GM19193 (cell line): ENCODE measurements around the gene LHX2.

Experiments
- POLR2A ChIP-seq: IDR thresholded peaks from 4 replicates; pipeline ENCODE4 v1.6.1; 2011; ENCODE audit not compliant: insufficient read depth, insufficient read length; ENCODE audit errors: extremely low read depth

Gene LHX2

DNA sequence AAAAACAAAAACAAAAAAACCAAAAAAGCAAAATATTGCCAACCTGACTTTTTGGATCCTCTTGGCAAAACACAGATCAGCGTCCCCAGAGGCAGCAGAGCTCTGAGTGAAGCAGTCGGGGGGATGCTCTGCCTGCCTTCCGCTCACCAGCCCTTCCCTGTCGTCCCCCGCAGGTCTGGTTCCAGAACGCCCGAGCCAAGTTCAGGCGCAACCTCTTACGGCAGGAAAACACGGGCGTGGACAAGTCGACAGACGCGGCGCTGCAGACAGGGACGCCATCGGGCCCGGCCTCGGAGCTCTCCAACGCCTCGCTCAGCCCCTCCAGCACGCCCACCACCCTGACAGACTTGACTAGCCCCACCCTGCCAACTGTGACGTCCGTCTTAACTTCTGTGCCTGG, 20.7 kb downstream of the LHX2 start:
- no peak for TF ChIP-seq POLR2A

GRCh38 chr9:124033348-124033747, 21.8 kb downstream of the LHX2 start:
- TF ChIP-seq POLR2A: no peak

DNA sequence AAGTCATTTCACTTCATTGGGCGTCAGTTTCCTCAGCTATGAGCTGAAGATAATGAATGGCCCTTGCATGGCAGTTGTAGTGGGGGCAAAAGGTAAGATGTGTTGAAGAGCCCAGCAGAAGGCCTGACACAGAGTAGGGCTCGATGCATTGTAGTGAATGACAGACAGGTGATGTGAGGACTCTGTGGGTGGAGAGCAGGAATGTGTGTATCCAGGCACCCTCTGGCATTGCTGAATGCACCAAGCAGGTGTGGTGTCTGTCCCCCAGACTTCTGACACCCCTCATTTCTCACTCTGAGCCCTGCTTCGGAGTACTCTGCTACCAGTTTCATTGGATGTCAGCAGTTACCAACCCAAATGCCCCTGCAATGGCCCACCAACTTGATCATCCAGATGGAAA, 22.4 kb downstream of the LHX2 start:
- TF ChIP-seq POLR2A: no peak

DNA sequence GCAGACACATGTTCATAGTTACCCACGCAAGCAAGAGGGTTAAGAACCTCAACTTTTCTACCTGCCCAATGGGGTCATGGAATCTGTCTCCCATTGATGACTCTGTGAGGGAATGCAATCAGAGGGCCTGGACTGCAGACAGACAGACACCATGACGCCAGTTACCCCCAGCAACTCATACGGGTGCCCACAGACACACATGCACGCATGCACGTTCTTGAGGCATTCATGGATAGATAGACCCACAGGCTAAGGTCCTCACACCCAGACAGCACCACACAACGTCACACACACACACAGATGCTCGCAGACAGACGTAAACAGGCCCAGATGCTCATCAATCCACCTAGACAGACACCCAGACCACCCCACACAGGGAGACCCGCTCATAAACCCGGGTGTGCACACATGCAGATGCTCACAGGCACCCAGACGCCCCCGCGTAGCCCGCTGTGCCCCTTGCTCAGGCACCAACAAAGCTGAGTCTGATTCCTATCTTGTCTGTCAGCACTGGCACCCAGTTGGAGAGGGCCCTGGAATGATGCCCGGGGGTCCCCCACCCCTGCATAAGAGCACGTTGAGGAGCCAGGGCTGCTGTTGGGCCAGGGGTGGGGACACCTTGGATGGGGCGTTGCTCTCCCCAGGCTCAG, 23.6 kb downstream of the LHX2 start:
- no peak for TF ChIP-seq POLR2A

DNA sequence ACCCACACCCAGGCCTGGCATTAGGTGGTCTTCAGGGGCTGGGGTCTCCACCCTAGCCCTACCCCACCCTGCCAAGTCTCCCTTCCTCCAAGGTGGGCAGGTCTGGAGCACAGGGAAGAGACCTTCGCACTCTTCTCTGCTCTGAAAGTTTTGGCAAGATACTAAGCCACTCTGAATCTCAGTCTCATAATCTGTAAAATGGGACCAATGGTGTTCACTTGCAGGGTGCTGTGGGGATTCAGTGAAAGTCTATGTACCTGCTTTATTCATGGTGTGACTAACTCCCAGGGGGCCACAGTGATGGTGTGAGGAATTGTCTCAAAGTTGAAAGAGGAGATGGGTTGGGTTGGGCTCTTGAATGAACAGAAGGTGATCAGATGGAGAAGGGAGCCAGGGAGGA, 25.0 kb downstream of the LHX2 start:
- no peak for TF ChIP-seq POLR2A

DNA sequence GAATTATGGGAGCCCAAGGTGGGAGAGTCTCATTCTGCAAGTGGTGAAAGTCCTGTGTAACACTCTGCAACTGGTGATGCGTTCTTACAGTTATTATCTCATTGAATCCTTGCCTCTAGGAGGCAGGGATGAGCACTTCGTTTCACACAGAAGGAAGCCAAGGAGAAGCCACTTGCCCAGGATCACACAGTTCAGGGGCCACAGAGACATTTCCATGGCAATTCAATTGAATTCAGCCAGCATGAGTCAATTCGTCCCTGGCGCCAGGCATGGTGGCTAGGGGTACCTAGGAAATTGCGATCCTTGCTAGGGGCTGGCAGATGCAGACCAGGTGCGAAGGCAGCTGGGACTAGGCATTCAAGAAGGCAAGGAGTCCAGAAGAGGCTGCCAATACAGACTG, 26.2 kb downstream of the LHX2 start:
- TF ChIP-seq POLR2A: no peak

- no peak for TF ChIP-seq POLR2A
Measured at GRCh38 chr9:124038239-124038638, 26.7 kb downstream of the LHX2 start.

DNA sequence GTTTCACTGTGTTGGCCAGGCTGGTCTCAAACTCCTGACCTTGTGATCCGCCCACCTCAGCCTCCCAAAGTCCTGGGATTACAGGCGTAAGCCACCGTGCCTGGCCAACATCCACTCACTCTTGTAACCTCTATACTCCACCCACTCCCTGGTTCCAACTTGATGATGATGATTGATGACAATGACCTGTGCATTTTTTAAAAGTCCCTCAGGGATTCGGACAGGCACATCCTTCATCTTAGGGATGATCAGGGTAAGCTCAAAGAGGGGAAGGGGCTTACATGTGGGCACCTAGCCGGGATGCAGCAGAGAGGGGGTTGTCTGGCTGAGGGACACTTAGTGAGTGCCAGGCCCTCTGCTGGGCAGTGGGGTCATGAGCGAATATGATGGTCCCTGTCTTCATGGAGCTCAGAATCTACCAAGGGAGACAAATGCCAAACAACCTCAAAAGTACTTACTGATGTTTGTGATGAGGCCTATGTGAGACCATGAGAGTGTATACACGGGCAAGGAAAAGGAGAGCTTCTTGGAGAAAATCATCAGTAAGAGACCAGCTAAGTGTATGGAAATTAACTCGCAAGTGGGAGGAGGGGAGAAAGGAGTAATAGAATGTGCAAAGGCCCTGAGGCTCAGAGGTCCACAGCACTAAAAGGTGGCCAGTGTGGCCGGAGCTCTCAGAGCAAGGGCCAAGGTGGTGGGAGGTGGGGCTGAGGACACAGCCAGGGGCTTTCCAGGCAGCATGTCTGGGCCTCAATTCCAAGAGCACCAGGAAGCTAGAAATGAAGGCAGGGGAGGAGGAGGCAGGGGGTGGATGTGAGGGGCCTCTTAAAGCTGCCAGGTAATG, 27.4 kb downstream of the LHX2 start:
- no peak for TF ChIP-seq POLR2A

- TF ChIP-seq POLR2A: no peak
Measured at GRCh38 chr9:124040186-124040931, 28.8 kb downstream of the LHX2 start.

DNA sequence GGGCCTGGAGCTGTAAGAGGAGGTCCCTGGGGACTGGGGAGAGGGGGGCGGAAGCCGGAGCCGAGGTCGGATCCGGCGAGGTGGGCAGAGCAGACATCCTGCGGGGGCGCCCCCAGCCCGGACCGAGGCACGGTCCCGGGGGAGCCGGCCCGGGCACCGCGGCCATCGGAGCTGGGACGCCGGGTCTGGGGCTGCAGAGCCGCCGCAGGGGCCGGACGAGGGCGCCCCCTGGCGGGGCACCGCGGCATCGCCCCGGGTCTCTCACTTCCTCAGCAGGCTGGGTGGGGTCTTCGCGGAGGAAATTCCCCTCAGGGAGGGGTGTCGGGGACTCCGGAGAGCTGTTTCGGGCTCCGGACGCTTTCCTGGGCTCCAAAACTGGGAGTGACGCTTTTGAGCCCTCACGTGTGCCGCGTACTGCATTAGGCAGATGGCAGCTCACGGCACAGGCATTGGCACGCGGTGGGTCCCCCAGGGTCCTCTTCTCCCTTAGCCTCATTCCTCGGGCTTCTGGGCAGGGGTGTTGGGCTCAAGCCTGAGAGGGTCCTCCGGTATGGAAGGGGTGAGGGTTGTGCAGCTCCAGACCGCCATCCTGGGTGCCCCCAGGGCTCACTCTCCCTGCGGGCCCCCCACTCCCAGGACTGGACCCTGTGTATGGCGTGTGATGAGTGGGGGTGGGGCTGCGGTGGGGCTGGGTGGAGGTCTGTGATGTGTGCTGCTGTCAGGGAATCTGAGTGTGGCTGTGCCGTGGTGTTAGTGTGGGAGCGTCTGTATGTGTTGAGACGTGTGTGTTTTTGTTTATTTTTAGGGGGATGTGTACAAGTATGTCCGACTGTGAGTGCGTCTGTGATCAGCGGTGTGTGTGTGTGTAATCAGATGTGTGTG, 29.6 kb downstream of the LHX2 start:
- no peak for TF ChIP-seq POLR2A

GRCh38 chr9:124041817-124042116, 30.2 kb downstream of the LHX2 start:
- TF ChIP-seq POLR2A: no peak

DNA sequence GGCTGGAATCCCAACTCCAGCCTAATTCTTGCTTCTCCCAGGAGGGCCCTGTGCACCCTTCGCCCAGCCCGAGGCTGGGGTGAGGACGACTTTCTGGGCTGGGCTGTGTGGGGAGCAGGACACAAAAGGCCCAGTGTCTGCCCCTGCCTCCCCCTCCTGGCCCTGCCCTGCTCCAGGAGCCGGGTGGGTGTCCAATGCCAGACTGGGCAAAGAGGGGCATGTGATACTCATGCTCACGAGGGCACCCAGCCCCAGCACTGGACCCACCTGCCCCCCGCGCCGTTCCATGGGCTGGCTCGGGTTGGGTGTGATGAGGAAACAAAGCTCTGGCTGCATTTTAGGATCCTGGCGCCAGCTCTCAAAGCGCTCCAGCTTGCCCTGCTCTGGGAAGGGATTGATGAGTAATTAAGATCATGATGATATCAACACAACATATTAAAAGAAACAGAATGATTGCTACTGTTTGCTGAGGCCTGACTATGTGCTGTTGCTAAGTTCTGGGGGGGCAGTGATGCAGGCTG, 30.7 kb downstream of the LHX2 start:
- TF ChIP-seq POLR2A: no peak

- no peak for TF ChIP-seq POLR2A
Measured at GRCh38 chr9:124044448-124044847, 32.9 kb downstream of the LHX2 start.

GRCh38 chr9:124045076-124045829, 33.7 kb downstream of the LHX2 start:
- TF ChIP-seq POLR2A: no peak
